K562 (cell line): ENCODE data around the gene HDGFL2. TPM values are rescaled to one million over a fixed set of nuclear protein-coding genes. Genes with fewer than 3 reads are reported as not detected.

Experiments
- CREB3 ChIP-seq: fragments of 450-650 bp; conservative IDR thresholded peaks from 2 replicates; pipeline ENCODE4 v1.6.1; 2016; ENCODE audit warnings: missing genetic modification characterization, low read depth, mild to moderate bottlenecking, missing compliant biosample characterization, moderate library complexity
- HNRNPL ChIP-seq: fragments of 200-400 bp; formaldehyde crosslinking; IDR thresholded peaks from 2 replicates; pipeline ENCODE4 v1.6.1; 2017; ENCODE audit warnings: low read depth, mild to moderate bottlenecking, low read length
- JUND ChIP-seq, 2 experiments: IDR thresholded peaks; 2 replicates in 1 of 2; 3 replicates in 1 of 2; pipeline ENCODE4 v1.6.1; 2011; ENCODE audit warnings: borderline replicate concordance in 2 of 2, low read depth in 2 of 2, low read length in 2 of 2, improper control_type of control experiment in 1 of 2, missing biosample characterization in 1 of 2, missing genetic modification characterization in 1 of 2, missing genetic modification reagents in 1 of 2
- MAZ ChIP-seq, 2 experiments: fragments of 450-650 bp in 1 of 2; sonication (generic) in 1 of 2; formaldehyde crosslinking; IDR thresholded peaks in 1 of 2; conservative IDR thresholded peaks in 1 of 2; 2 replicates each; pipeline versions ENCODE4 v1.4.0 to v1.5.0; 2020; ENCODE audit warnings: mild to moderate bottlenecking in 1 of 2, missing genetic modification reagents in 1 of 2
- MBD2 ChIP-seq: sonication (generic); IDR thresholded peaks from 2 replicates; pipeline ENCODE4 v1.6.1; 2016; ENCODE audit warnings: low read depth, borderline replicate concordance
- MNT ChIP-seq, 2 experiments: fragments of 450-650 bp; conservative IDR thresholded peaks; 2 replicates each; pipeline ENCODE4 v1.6.1; 2017; ENCODE audit warnings: mild to moderate bottlenecking in 2 of 2, moderate library complexity in 2 of 2
- NFIC ChIP-seq: fragments of 450-650 bp; IDR thresholded peaks from 2 replicates; pipeline ENCODE4 v1.6.1; 2017; ENCODE audit warnings: mild to moderate bottlenecking, inconsistent platforms
- OTX1 ChIP-seq: fragments of 450-650 bp; formaldehyde crosslinking; IDR thresholded peaks from 2 replicates; pipeline ENCODE4 v1.4.0; 2022; ENCODE audit warnings: mild to moderate bottlenecking
- SMAD4 ChIP-seq: fragments of 250-450 bp; sonication (Bioruptor Pico); conservative IDR thresholded peaks from 2 replicates; pipeline ENCODE4 v1.8.0; 2021; ENCODE audit warnings: inconsistent platforms, mild to moderate bottlenecking, moderate library complexity
- TAF1 ChIP-seq: IDR thresholded peaks from 2 replicates; pipeline ENCODE4 v1.6.1; 2011; ENCODE audit warnings: mild to moderate bottlenecking, low read length, moderate library complexity; ENCODE audit not compliant: insufficient read depth, control insufficient read depth, severe bottlenecking; ENCODE audit errors: extremely low read depth
- THRB ChIP-seq: fragments of 450-650 bp; formaldehyde crosslinking; conservative IDR thresholded peaks from 2 replicates; pipeline ENCODE4 v1.4.0; 2022; ENCODE audit warnings: mild to moderate bottlenecking, missing genetic modification characterization
- ZNF318 ChIP-seq, 2 experiments: fragments of 450-650 bp; IDR thresholded peaks; 2 replicates each; pipeline ENCODE4 v1.6.1; 2016; ENCODE audit warnings: mild to moderate bottlenecking in 2 of 2, borderline replicate concordance in 1 of 2, low read depth in 1 of 2, moderate library complexity in 1 of 2
- polyA plus RNA-seq, 8 experiments: library from polyadenylated mRNA; depleted of rRNA in 4 of 8; stranded (reverse) in 5 of 8; unstranded in 3 of 8; fragments of >200 nt; fragmentation: Nextera tagmentation in 2 of 8; fragmentation: Illumina TruSeq in 1 of 8; extraction: Ambion mirVana in 2 of 8; extraction: Trizol in 1 of 8; gene quantifications; 2 replicates each; pipeline versions ENCODE4 v1.2.1 to v1.2.3, GENCODE V29; 2011 to 2014; ENCODE audit warnings: inconsistent platforms in 1 of 8, missing spikeins in 1 of 8
- total RNA-seq, 7 experiments: library from RNA; depleted of rRNA in 6 of 7; stranded (reverse); fragments of >200 nt in 6 of 7; fragmentation: Illumina TruSeq in 2 of 7; extraction: Trizol in 2 of 7; gene quantifications; 2 replicates each; pipeline versions ENCODE4 v1.2.1 to v1.2.3, GENCODE V29; 2011 to 2021; ENCODE audit warnings: low replicate concordance in 1 of 7

Gene HDGFL2
- total and polyA plus RNA-seq, 9 of the 15 experiments (the other 6 are each of a cell fraction or from before 2014, with no cell fraction given), result 0.13 to 61.7 (median 16.0) TPM

- TF ChIP-seq MNT (conservative IDR thresholded peaks at IDR 0.05) (peak; percentile 96), HNRNPL (no peak), THRB (CRISPR knock-in tag) (0 out of 2 replicates have a peak, but pooled peaks have one; percentile 58), MBD2 (peak; percentile 98), TAF1 (peak; percentile 43), JUND (IDR thresholded peaks at IDR 0.05; ENCODE audit: borderline replicate concordance, low read depth, low read length) (peak; percentile 14; the same call in 1 of the 2 replicates), JUND (tag; IDR thresholded peaks at IDR 0.05; ENCODE audit: borderline replicate concordance, low read depth, low read length) (no peak), OTX1 (CRISPR knock-in tag) (peak; percentile 75; the same call in 1 of the 2 replicates), NFIC (peak; percentile 87), CREB3 (no peak), ZNF318 (IDR thresholded peaks at IDR 0.05; ENCODE audit: borderline replicate concordance in 1 of 2, low read depth in 1 of 2) (0 out of 4 replicates have a peak, but pooled peaks of 1 of the 2 experiments have one; percentile 22), SMAD4 (CRISPR knock-in tag) (0 out of 2 replicates have a peak, but pooled peaks have one; percentile 31), MAZ (CRISPR knock-in tag; conservative IDR thresholded peaks at IDR 0.05 in 1 of 2, IDR thresholded peaks at IDR 0.05 in 1 of 2) (peak in 1 of 2 experiments; percentile 70; a peak in 2 of 4 replicates)
Observed at GRCh38 chr19:4471403-4472173, 509 bp upstream of the HDGFL2 start (continued).
